ENCODE results near the gene SLC22A1.
"Not testable (repeated sequence)": the region's sequence is repeated elsewhere in the genome, so short reads cannot be mapped to it uniquely, and the experiment has no call there.

DNA sequence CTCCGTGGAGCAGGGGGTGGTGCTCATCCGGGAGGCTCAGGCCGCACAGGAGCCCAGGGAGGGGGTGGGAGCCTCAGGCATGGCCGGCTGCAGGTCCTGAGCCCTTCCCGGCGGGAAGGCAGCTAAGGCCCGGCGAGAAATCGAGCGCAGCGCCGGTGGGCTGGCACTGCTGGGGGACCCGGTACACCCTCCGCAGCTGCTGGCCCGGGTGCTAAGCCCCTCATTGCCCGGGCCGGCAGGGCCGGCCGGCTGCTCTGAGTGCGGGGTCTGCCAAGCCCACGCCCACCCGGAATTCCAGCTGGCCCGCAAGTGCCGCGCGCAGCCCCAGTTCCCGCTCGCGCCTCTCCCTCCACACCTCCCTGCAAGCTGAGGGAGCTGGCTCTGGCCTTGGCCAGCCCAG is 7.1 kb upstream of the SLC22A1 start:
- TF ChIP-seq CTCF (IDR thresholded peaks at IDR 0.05; ENCODE audit: extremely low read depth in 1 of 2, insufficient read depth in 1 of 2, low read depth in 1 of 2, low read length in 2 of 2); POLR2A (IDR thresholded peaks at IDR 0.05; ENCODE audit: low read depth, low read length); EZH2 (IDR thresholded peaks at IDR 0.05; ENCODE audit: borderline replicate concordance, low read depth, low read length, severe bottlenecking); POLR2AphosphoS5 (IDR thresholded peaks at IDR 0.05; ENCODE audit: insufficient read depth, low read depth, low read length); FOS (IDR thresholded peaks at IDR 0.05; ENCODE audit: borderline replicate concordance, insufficient read depth, low read length); MYC (IDR thresholded peaks at IDR 0.05; ENCODE audit: low read depth, low read length); GATA2 (IDR thresholded peaks at IDR 0.05; ENCODE audit: insufficient read depth, insufficient read length, low read depth, low read length); JUN (IDR thresholded peaks at IDR 0.05; ENCODE audit: borderline replicate concordance, insufficient read depth, insufficient read length, low read depth): not testable (repeated sequence)
- TF ChIP-seq, protein P1, sequence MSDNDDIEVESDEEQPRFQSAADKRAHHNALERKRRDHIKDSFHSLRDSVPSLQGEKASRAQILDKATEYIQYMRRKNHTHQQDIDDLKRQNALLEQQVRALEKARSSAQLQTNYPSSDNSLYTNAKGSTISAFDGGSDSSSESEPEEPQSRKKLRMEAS (IDR thresholded peaks at IDR 0.05; ENCODE audit: insufficient read depth, insufficient read length) = not testable (repeated sequence)

Measured in endothelial cell of umbilical vein (primary cell).